HG03139 (cell line): ENCODE data around the gene MAD1L1.
"Not testable (repeated sequence)": the region's sequence is repeated elsewhere in the genome, so short reads cannot be mapped to it uniquely, and the experiment has no call there.

Experiments used
- ATAC-seq: cut with Tn5 transposase; IDR thresholded peaks from one replicate; pipeline ENCODE4 v1.9.1; 2021; ENCODE audit not compliant: unreplicated experiment

MAD1L1 gene

GRCh38 chr7:2005786-2006185, 227.0 kb downstream of the MAD1L1 start:
- ATAC-seq = no peak

GRCh38 chr7:2004841-2005725, 227.7 kb downstream of the MAD1L1 start:
- no peak for ATAC-seq

- no peak for ATAC-seq
Measured at GRCh38 chr7:2003931-2004812, 228.6 kb downstream of the MAD1L1 start.

- ATAC-seq = no peak
Measured at GRCh38 chr7:2003451-2003930, 229.3 kb downstream of the MAD1L1 start.

- no peak for ATAC-seq
Measured at GRCh38 chr7:2002561-2003450, 229.9 kb downstream of the MAD1L1 start.

GRCh38 chr7:2001601-2002442, 230.9 kb downstream of the MAD1L1 start:
- no peak for ATAC-seq

- no peak for ATAC-seq
Measured at GRCh38 chr7:2000746-2001321, 231.9 kb downstream of the MAD1L1 start.

GRCh38 chr7:2000153-2000687, 232.5 kb downstream of the MAD1L1 start:
- ATAC-seq = no peak

- no peak for ATAC-seq
Measured at GRCh38 chr7:1999278-1999984, 233.3 kb downstream of the MAD1L1 start.

GRCh38 chr7:1998146-1998545, 234.6 kb downstream of the MAD1L1 start:
- no peak for ATAC-seq

- no peak for ATAC-seq
Measured at GRCh38 chr7:1997537-1998076, 235.1 kb downstream of the MAD1L1 start.

- ATAC-seq = no peak
Measured at GRCh38 chr7:1996816-1997215, 235.9 kb downstream of the MAD1L1 start.

- ATAC-seq = not testable (repeated sequence)
Measured at GRCh38 chr7:1995911-1996420, 236.8 kb downstream of the MAD1L1 start.

GRCh38 chr7:1995426-1995825, 237.3 kb downstream of the MAD1L1 start:
- no peak for ATAC-seq

- ATAC-seq = no peak
Measured at GRCh38 chr7:1994931-1995330, 237.8 kb downstream of the MAD1L1 start.

GRCh38 chr7:1993776-1994740, 238.7 kb downstream of the MAD1L1 start:
- ATAC-seq = no peak
